ENCODE results near the gene PDE10A. TPM values are rescaled to one million over a fixed set of nuclear protein-coding genes. Genes with fewer than 3 reads are reported as not detected.
A peak's percentile ranks its signal among the peaks of the same experiment; 100 is the strongest.

PDE10A gene
- total and polyA plus RNA-seq, 8 donors, result 0.78 to 58.2 (median 4.0) TPM; not detected in 1

- peak overlapping the region in 1 of 4 donors; percentile 9 for H3K4me3 ChIP-seq
- no peaks in the 10 kb centered on the region for H3K27me3 ChIP-seq
- intact Hi-C loops (cut with DNase I; ENCODE audit: low total_unique reads), result no loop called here
- WGBS, 5 donors, result 18 to 44% (median 24%) methylated on average over 6 of the region's 6 CpGs
- TF ChIP-seq POLR2AphosphoS5 (IDR thresholded peaks at IDR 0.05) (no peak), EP300 (IDR thresholded peaks at IDR 0.05) (no peak), POLR2A (IDR thresholded peaks at IDR 0.05) (no peak), CTCF (IDR thresholded peaks at IDR 0.05) (no peak)
- H3K36me3 ChIP-seq, result no peaks in the 10 kb centered on the region
- H3K9me3 ChIP-seq, result no peaks in the 10 kb centered on the region
- H3K27ac ChIP-seq, result peak overlapping the region in 4 of 5 donors; percentile 20 to 70 (median 41)
- peaks cover 6 to 17% (median 11%) of the 10 kb centered on the region in 4 donors for H3K4me1 ChIP-seq
- peak in 1 of 2 donors; percentile 30 for DNase-seq
Measured at GRCh38 chr6:165647041-165647440, 16.0 kb downstream of the PDE10A start.

- no peak overlapping the region for H3K27ac ChIP-seq
- H3K4me3 ChIP-seq, result no peak overlapping the region
- intact Hi-C loops (cut with DNase I; ENCODE audit: low total_unique reads), result no loop called here
- H3K9me3 ChIP-seq, result no peaks in the 10 kb centered on the region
- WGBS, 5 donors, result 68 to 79% (median 70%) methylated on average over 6 of the region's 6 CpGs
- no peak for TF ChIP-seq POLR2AphosphoS5 (IDR thresholded peaks at IDR 0.05)
- TF ChIP-seq CTCF (IDR thresholded peaks at IDR 0.05), result no peak
- TF ChIP-seq POLR2A (IDR thresholded peaks at IDR 0.05), result no peak
- TF ChIP-seq EP300 (IDR thresholded peaks at IDR 0.05), result no peak
- H3K4me1 ChIP-seq, result peaks cover 6 to 17% (median 11%) of the 10 kb centered on the region in 4 donors
- no peaks in the 10 kb centered on the region for H3K36me3 ChIP-seq
- H3K27me3 ChIP-seq, result no peaks in the 10 kb centered on the region
- DNase-seq, result no peak
Measured at GRCh38 chr6:165645919-165646318, 17.1 kb downstream of the PDE10A start.

- no peaks in the 10 kb centered on the region for H3K36me3 ChIP-seq
- H3K27ac ChIP-seq, result no peak overlapping the region
- 88 to 94% (median 91%) methylated on average over 15 of the region's 15 CpGs for WGBS, 5 donors
- intact Hi-C loops (cut with DNase I; ENCODE audit: low total_unique reads), result no loop called here
- no peak for TF ChIP-seq POLR2A (IDR thresholded peaks at IDR 0.05)
- TF ChIP-seq EP300 (IDR thresholded peaks at IDR 0.05), result no peak
- no peak for TF ChIP-seq POLR2AphosphoS5 (IDR thresholded peaks at IDR 0.05)
- no peak for TF ChIP-seq CTCF (IDR thresholded peaks at IDR 0.05)
- no peak overlapping the region for H3K4me3 ChIP-seq
- no peak for DNase-seq
- H3K27me3 ChIP-seq, result no peaks in the 10 kb centered on the region
- H3K9me3 ChIP-seq, result no peaks in the 10 kb centered on the region
- H3K4me1 ChIP-seq, result peaks cover 6 to 17% (median 11%) of the 10 kb centered on the region in 4 donors
Measured at GRCh38 chr6:165644586-165645266, 18.3 kb downstream of the PDE10A start.

GRCh38 chr6:165643015-165643414 is 20.0 kb downstream of the PDE10A start:
- Histone ChIP-seq H3K36me3 (no peaks in the 10 kb centered on the region), H3K27me3 (no peaks in the 10 kb centered on the region), H3K9me3 (no peaks in the 10 kb centered on the region), H3K27ac (no peak overlapping the region), H3K4me3 (no peak overlapping the region), H3K4me1 (peaks cover 6 to 19% (median 12%) of the 10 kb centered on the region in 4 donors)
- 77 to 92% (median 81%) methylated on average over 3 of the region's 3 CpGs for WGBS, 5 donors
- no peak for TF ChIP-seq EP300 (IDR thresholded peaks at IDR 0.05)
- no peak for TF ChIP-seq POLR2A (IDR thresholded peaks at IDR 0.05)
- TF ChIP-seq CTCF (IDR thresholded peaks at IDR 0.05), result no peak
- TF ChIP-seq POLR2AphosphoS5 (IDR thresholded peaks at IDR 0.05), result no peak
- no peak for DNase-seq
- intact Hi-C loops (cut with DNase I; ENCODE audit: low total_unique reads), result no loop called here
